GM21360 (cell line): ENCODE results near the gene ZRANB3.
"Not testable (repeated sequence)": the region's sequence is repeated elsewhere in the genome, so short reads cannot be mapped to it uniquely, and the experiment has no call there.

Experiments
- ATAC-seq: cut with Tn5 transposase; IDR thresholded peaks from one replicate; pipeline ENCODE4 v1.9.1; 2021; ENCODE audit warnings: mild to moderate bottlenecking, moderate library complexity; ENCODE audit not compliant: unreplicated experiment

Gene ZRANB3

DNA sequence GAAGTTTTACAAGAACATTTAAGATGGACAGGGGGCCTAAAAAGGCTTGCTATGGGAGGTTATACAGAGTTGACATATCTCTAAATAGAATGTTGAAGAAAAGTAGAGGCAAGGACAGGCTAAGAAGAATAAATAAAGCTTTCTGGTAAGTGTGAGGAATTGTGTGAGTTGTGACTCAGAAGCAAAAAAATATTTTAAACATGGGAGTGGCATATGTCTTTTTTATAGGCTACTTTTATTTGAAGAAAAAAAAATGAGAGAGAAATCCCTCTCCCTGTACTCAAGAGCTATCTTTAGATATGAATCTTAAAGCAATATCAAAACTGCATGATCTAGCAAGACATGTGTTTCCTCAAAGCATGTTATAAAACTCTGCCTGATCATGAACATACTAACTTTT lies 437.8 kb downstream of the ZRANB3 start:
- ATAC-seq: no peak

DNA sequence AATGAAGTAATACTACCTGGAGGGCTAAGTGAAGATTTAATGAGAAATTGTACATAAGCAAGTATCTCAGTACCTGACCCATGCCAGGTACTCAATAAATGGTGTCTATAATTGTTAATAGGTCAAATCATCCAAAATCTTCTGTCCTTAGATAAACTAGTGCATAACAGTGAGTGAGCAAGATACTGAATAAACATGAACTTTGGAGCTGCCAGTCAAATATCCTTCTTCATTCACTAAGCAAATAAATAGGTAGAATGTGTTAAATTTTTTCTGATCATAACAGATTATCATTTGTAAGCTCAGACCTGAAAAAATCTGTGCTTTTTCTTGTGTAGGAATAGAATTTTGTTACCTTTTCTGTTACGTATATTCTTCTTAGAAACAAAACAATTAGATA lies 439.3 kb downstream of the ZRANB3 start:
- ATAC-seq: no peak

- ATAC-seq: not testable (repeated sequence)
Measured at GRCh38 chr2:135089597-135089996, 441.4 kb downstream of the ZRANB3 start.
